LHCN-M2 (cell line): ENCODE data around the gene SAMD8. TPM values are rescaled to one million over a fixed set of nuclear protein-coding genes. Genes with fewer than 3 reads are reported as not detected.

ENCODE experiments used
- DNase-seq: peaks from one replicate; pipeline ENCODE4 v3.0.0-alpha.2; 2012; ENCODE audit warnings: low read depth
- total RNA-seq: library from RNA; depleted of rRNA; stranded (reverse); fragments of >200 nt; gene quantifications from 2 replicates; pipeline ENCODE4 v1.2.3, GENCODE V29; 2014

The SAMD8 gene
- total RNA-seq, 1 experiment from 2014 or later: 26.1 TPM

- DNase-seq: no peak
These were observed 26.5 kb upstream of the SAMD8 start for GRCh38 chr10:75084834-75085384.

- no peak for DNase-seq
These were observed 25.1 kb upstream of the SAMD8 start for GRCh38 chr10:75086278-75086934.

GRCh38 chr10:75088640-75089039, 22.8 kb upstream of the SAMD8 start:
- no peak for DNase-seq

GRCh38 chr10:75089634-75090033, 21.8 kb upstream of the SAMD8 start:
- DNase-seq: no peak

GRCh38 chr10:75091146-75091545, 20.3 kb upstream of the SAMD8 start:
- no peak for DNase-seq

- DNase-seq: no peak
These were observed 17.0 kb upstream of the SAMD8 start for GRCh38 chr10:75094465-75094864.

GRCh38 chr10:75095631-75096030, 15.8 kb upstream of the SAMD8 start:
- no peak for DNase-seq

- no peak for DNase-seq
These were observed 14.7 kb upstream of the SAMD8 start for GRCh38 chr10:75096749-75097148.

GRCh38 chr10:75097666-75098285, 13.7 kb upstream of the SAMD8 start:
- DNase-seq: no peak

GRCh38 chr10:75098902-75099673, 12.4 kb upstream of the SAMD8 start:
- DNase-seq: no peak

- DNase-seq: peak; percentile 40
These were observed 11.3 kb upstream of the SAMD8 start for GRCh38 chr10:75099952-75100763.

GRCh38 chr10:75100764-75101291, 10.6 kb upstream of the SAMD8 start:
- DNase-seq: no peak

GRCh38 chr10:75101416-75102251, 9.8 kb upstream of the SAMD8 start:
- no peak for DNase-seq

GRCh38 chr10:75102830-75103673, 8.4 kb upstream of the SAMD8 start:
- DNase-seq: no peak

GRCh38 chr10:75103881-75104686, 7.4 kb upstream of the SAMD8 start:
- no peak for DNase-seq

- DNase-seq: no peak
These were observed 6.6 kb upstream of the SAMD8 start for GRCh38 chr10:75104842-75105241.

- no peak for DNase-seq
These were observed 5.8 kb upstream of the SAMD8 start for GRCh38 chr10:75105576-75106197.

GRCh38 chr10:75106242-75106641, 5.2 kb upstream of the SAMD8 start:
- no peak for DNase-seq
